GM23338 (cell line): ENCODE data around the gene CD2AP. TPM values are rescaled to one million over a fixed set of nuclear protein-coding genes. Genes with fewer than 3 reads are reported as not detected.

Source experiments
- ATAC-seq: fragments of 200-7000 bp; cut with Tn5 transposase; 3 replicates; pipeline ENCODE4 v1.9.1; 2020
- DNase-seq: peaks from one replicate; pipeline ENCODE4 v3.0.0-alpha.2; 2015; ENCODE audit warnings: low spot score
- H2AFZ ChIP-seq: fragments of 200-600 bp; sonication (generic); 2 replicates; pipeline ENCODE4 v1.8.0; 2016; ENCODE audit warnings: antibody characterized with exemption, mild to moderate bottlenecking, moderate library complexity
- H3F3A ChIP-seq: fragments of 200-600 bp; sonication (generic); replicated peaks from 2 replicates; pipeline ENCODE4 v1.8.0; 2017; ENCODE audit warnings: antibody characterized with exemption, mixed run types, low read depth
- H3K27ac ChIP-seq: fragments of 200-600 bp; sonication (generic); 2 replicates; pipeline ENCODE4 v1.6.1; 2016; ENCODE audit warnings: low read depth
- H3K27me3 ChIP-seq: fragments of 200-600 bp; sonication (generic); 2 replicates; pipeline ENCODE4 v1.8.0; 2016; ENCODE audit warnings: mild to moderate bottlenecking, mixed run types, moderate library complexity; ENCODE audit not compliant: insufficient read depth
- H3K36me3 ChIP-seq: fragments of 200-600 bp; sonication (generic); 2 replicates; pipeline ENCODE4 v1.8.0; 2016; ENCODE audit warnings: mild to moderate bottlenecking; ENCODE audit not compliant: insufficient read depth
- H3K4me1 ChIP-seq: fragments of 200-600 bp; sonication (generic); 2 replicates; pipeline ENCODE4 v1.8.0; 2016; ENCODE audit warnings: mild to moderate bottlenecking, moderate library complexity; ENCODE audit not compliant: insufficient read depth
- H3K4me2 ChIP-seq: fragments of 200-600 bp; sonication (generic); 2 replicates; pipeline ENCODE4 v1.7.1; 2017; ENCODE audit warnings: mixed run types
- H3K4me3 ChIP-seq: fragments of 200-600 bp; sonication (generic); 2 replicates; pipeline ENCODE4 v1.6.1; 2016; ENCODE audit warnings: mixed run types
- H3K79me2 ChIP-seq: fragments of 200-600 bp; sonication (generic); replicated peaks from 2 replicates; pipeline ENCODE4 v1.8.0; 2017; ENCODE audit warnings: mild to moderate bottlenecking; ENCODE audit not compliant: insufficient read depth
- H3K9me2 ChIP-seq: fragments of 200-600 bp; sonication (generic); 2 replicates; pipeline ENCODE4 v1.8.0; 2017; ENCODE audit not compliant: insufficient read depth
- H4K20me1 ChIP-seq: fragments of 200-600 bp; sonication (generic); replicated peaks from 2 replicates; pipeline ENCODE4 v1.8.0; 2017; ENCODE audit warnings: mild to moderate bottlenecking; ENCODE audit not compliant: insufficient read depth
- H3K27ac Mint-ChIP-seq: 2 replicates; pipeline ENCODE4 v1.8.0; 2020; ENCODE audit warnings: inconsistent platforms, mild to moderate bottlenecking, moderate library complexity, mixed read lengths
- H3K27me3 Mint-ChIP-seq: 3 replicates; pipeline ENCODE4 v1.8.0; 2022; ENCODE audit warnings: low read depth, mild to moderate bottlenecking, moderate library complexity, mixed read lengths, inconsistent platforms; ENCODE audit not compliant: insufficient read depth, poor library complexity
- H3K36me3 Mint-ChIP-seq: 3 replicates; pipeline ENCODE4 v1.8.0; 2021; ENCODE audit warnings: low read depth, mild to moderate bottlenecking, inconsistent platforms, moderate library complexity, mixed read lengths
- H3K4me1 Mint-ChIP-seq: 3 replicates; pipeline ENCODE4 v1.8.0; 2020; ENCODE audit warnings: mild to moderate bottlenecking, inconsistent platforms, mixed read lengths
- H3K4me3 Mint-ChIP-seq: 3 replicates; pipeline ENCODE4 v1.8.0; 2021; ENCODE audit warnings: moderate library complexity, mild to moderate bottlenecking, inconsistent platforms, mixed read lengths
- H3K9me3 Mint-ChIP-seq: 3 replicates; pipeline ENCODE4 v1.8.0; 2020; ENCODE audit warnings: moderate library complexity, mild to moderate bottlenecking, inconsistent platforms, mixed read lengths
- NANOG ChIP-seq: IDR thresholded peaks from 2 replicates; pipeline ENCODE4 v1.6.1; 2016; ENCODE audit warnings: antibody characterized with exemption, borderline replicate concordance
- POLR2AphosphoS5 ChIP-seq: IDR thresholded peaks from 2 replicates; pipeline ENCODE4 v1.6.1; 2016; ENCODE audit warnings: antibody characterized with exemption, low read depth
- STAT1 ChIP-seq: IDR thresholded peaks from one replicate; pipeline ENCODE4 v1.6.1; 2016; ENCODE audit warnings: antibody characterized with exemption; ENCODE audit not compliant: unreplicated experiment
- ZNF114 ChIP-seq: fragments of 250-450 bp; sonication (Bioruptor Pico); IDR thresholded peaks from 2 replicates; pipeline ENCODE4 v1.5.0; 2020; ENCODE audit warnings: mild to moderate bottlenecking, moderate library complexity
- polyA plus RNA-seq: library from polyadenylated mRNA; unstranded; fragments of >200 nt; fragmentation: Nextera tagmentation; extraction: Ambion mirVana; gene quantifications from 2 replicates; pipeline ENCODE4 v1.2.1, GENCODE V29; 2016
- total RNA-seq: library from RNA; depleted of rRNA; stranded (reverse); fragments of >200 nt; shearing (Covaris generic); gene quantifications from 2 replicates; pipeline ENCODE4 v1.2.3, GENCODE V29; 2014
- TF ChIP-seq, protein P1 (sequence below): IDR thresholded peaks from 2 replicates; pipeline ENCODE4 v1.6.1; 2016; ENCODE audit warnings: antibody characterized with exemption
- TF ChIP-seq, protein P2 (sequence below): IDR thresholded peaks from one replicate; pipeline ENCODE4 v1.6.1; 2018; ENCODE audit warnings: antibody characterized with exemption; ENCODE audit not compliant: unreplicated experiment
- TF ChIP-seq, protein P3 (sequence below), 2 experiments: fragments of 200-600 bp in 1 of 2; sonication (generic) in 1 of 2; conservative IDR thresholded peaks; 2 replicates each; pipeline versions ENCODE4 v1.5.1 to v1.6.1; 2016 to 2017; ENCODE audit warnings: antibody characterized with exemption in 2 of 2, low read depth in 2 of 2, mild to moderate bottlenecking in 2 of 2, moderate library complexity in 1 of 2
- TF ChIP-seq, protein P4 (sequence below): fragments of 250-450 bp; sonication (Bioruptor Pico); IDR thresholded peaks from 2 replicates; pipeline ENCODE4 v1.5.0; 2020; ENCODE audit warnings: mild to moderate bottlenecking, moderate library complexity

The CD2AP gene
- total and polyA plus RNA-seq, 2 experiments from 2014 or later = 38.0 to 93.2 TPM

DNA sequence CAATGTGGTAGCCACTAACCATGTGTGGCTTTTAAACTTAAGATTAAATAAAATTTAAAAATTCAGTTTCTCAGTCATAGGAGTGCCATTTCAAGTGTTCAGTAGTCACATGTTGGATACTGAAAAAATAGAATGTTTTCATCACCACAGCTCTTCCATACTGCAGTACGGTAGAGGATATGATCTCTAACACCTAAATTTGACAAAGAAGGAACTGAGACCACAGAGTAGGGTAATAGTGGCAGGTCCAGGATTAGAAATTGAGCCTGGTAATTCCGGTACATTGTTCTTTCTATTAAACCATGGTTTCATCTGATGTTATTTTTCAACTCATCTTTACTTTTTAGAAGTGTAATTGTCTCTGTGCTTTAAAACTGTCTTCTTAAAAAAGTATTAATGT lies 104.0 kb downstream of the CD2AP start:
- no peaks in the 10 kb centered on the region for H3K4me1 Mint-ChIP-seq
- H3K4me2 ChIP-seq = no peak overlapping the region
- no peaks in the 10 kb centered on the region for H3F3A ChIP-seq
- H3K27me3 Mint-ChIP-seq = no peaks in the 10 kb centered on the region
- H3K9me2 ChIP-seq = no peaks in the 10 kb centered on the region
- H3K36me3 Mint-ChIP-seq = peaks cover 60% of the 10 kb centered on the region
- TF ChIP-seq, protein P1, sequence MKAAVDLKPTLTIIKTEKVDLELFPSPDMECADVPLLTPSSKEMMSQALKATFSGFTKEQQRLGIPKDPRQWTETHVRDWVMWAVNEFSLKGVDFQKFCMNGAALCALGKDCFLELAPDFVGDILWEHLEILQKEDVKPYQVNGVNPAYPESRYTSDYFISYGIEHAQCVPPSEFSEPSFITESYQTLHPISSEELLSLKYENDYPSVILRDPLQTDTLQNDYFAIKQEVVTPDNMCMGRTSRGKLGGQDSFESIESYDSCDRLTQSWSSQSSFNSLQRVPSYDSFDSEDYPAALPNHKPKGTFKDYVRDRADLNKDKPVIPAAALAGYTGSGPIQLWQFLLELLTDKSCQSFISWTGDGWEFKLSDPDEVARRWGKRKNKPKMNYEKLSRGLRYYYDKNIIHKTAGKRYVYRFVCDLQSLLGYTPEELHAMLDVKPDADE = no peak
- TF ChIP-seq ZNF114 (CRISPR knock-in tag) (no peak), STAT1 (no peak), NANOG (no peak), POLR2AphosphoS5 (no peak)
- TF ChIP-seq, protein P2, sequence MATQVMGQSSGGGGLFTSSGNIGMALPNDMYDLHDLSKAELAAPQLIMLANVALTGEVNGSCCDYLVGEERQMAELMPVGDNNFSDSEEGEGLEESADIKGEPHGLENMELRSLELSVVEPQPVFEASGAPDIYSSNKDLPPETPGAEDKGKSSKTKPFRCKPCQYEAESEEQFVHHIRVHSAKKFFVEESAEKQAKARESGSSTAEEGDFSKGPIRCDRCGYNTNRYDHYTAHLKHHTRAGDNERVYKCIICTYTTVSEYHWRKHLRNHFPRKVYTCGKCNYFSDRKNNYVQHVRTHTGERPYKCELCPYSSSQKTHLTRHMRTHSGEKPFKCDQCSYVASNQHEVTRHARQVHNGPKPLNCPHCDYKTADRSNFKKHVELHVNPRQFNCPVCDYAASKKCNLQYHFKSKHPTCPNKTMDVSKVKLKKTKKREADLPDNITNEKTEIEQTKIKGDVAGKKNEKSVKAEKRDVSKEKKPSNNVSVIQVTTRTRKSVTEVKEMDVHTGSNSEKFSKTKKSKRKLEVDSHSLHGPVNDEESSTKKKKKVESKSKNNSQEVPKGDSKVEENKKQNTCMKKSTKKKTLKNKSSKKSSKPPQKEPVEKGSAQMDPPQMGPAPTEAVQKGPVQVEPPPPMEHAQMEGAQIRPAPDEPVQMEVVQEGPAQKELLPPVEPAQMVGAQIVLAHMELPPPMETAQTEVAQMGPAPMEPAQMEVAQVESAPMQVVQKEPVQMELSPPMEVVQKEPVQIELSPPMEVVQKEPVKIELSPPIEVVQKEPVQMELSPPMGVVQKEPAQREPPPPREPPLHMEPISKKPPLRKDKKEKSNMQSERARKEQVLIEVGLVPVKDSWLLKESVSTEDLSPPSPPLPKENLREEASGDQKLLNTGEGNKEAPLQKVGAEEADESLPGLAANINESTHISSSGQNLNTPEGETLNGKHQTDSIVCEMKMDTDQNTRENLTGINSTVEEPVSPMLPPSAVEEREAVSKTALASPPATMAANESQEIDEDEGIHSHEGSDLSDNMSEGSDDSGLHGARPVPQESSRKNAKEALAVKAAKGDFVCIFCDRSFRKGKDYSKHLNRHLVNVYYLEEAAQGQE = no peak
- TF ChIP-seq, protein P3, sequence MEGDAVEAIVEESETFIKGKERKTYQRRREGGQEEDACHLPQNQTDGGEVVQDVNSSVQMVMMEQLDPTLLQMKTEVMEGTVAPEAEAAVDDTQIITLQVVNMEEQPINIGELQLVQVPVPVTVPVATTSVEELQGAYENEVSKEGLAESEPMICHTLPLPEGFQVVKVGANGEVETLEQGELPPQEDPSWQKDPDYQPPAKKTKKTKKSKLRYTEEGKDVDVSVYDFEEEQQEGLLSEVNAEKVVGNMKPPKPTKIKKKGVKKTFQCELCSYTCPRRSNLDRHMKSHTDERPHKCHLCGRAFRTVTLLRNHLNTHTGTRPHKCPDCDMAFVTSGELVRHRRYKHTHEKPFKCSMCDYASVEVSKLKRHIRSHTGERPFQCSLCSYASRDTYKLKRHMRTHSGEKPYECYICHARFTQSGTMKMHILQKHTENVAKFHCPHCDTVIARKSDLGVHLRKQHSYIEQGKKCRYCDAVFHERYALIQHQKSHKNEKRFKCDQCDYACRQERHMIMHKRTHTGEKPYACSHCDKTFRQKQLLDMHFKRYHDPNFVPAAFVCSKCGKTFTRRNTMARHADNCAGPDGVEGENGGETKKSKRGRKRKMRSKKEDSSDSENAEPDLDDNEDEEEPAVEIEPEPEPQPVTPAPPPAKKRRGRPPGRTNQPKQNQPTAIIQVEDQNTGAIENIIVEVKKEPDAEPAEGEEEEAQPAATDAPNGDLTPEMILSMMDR (conservative IDR thresholded peaks at IDR 0.05; ENCODE audit: low read depth in 2 of 2) = no peak
- TF ChIP-seq, protein P4, sequence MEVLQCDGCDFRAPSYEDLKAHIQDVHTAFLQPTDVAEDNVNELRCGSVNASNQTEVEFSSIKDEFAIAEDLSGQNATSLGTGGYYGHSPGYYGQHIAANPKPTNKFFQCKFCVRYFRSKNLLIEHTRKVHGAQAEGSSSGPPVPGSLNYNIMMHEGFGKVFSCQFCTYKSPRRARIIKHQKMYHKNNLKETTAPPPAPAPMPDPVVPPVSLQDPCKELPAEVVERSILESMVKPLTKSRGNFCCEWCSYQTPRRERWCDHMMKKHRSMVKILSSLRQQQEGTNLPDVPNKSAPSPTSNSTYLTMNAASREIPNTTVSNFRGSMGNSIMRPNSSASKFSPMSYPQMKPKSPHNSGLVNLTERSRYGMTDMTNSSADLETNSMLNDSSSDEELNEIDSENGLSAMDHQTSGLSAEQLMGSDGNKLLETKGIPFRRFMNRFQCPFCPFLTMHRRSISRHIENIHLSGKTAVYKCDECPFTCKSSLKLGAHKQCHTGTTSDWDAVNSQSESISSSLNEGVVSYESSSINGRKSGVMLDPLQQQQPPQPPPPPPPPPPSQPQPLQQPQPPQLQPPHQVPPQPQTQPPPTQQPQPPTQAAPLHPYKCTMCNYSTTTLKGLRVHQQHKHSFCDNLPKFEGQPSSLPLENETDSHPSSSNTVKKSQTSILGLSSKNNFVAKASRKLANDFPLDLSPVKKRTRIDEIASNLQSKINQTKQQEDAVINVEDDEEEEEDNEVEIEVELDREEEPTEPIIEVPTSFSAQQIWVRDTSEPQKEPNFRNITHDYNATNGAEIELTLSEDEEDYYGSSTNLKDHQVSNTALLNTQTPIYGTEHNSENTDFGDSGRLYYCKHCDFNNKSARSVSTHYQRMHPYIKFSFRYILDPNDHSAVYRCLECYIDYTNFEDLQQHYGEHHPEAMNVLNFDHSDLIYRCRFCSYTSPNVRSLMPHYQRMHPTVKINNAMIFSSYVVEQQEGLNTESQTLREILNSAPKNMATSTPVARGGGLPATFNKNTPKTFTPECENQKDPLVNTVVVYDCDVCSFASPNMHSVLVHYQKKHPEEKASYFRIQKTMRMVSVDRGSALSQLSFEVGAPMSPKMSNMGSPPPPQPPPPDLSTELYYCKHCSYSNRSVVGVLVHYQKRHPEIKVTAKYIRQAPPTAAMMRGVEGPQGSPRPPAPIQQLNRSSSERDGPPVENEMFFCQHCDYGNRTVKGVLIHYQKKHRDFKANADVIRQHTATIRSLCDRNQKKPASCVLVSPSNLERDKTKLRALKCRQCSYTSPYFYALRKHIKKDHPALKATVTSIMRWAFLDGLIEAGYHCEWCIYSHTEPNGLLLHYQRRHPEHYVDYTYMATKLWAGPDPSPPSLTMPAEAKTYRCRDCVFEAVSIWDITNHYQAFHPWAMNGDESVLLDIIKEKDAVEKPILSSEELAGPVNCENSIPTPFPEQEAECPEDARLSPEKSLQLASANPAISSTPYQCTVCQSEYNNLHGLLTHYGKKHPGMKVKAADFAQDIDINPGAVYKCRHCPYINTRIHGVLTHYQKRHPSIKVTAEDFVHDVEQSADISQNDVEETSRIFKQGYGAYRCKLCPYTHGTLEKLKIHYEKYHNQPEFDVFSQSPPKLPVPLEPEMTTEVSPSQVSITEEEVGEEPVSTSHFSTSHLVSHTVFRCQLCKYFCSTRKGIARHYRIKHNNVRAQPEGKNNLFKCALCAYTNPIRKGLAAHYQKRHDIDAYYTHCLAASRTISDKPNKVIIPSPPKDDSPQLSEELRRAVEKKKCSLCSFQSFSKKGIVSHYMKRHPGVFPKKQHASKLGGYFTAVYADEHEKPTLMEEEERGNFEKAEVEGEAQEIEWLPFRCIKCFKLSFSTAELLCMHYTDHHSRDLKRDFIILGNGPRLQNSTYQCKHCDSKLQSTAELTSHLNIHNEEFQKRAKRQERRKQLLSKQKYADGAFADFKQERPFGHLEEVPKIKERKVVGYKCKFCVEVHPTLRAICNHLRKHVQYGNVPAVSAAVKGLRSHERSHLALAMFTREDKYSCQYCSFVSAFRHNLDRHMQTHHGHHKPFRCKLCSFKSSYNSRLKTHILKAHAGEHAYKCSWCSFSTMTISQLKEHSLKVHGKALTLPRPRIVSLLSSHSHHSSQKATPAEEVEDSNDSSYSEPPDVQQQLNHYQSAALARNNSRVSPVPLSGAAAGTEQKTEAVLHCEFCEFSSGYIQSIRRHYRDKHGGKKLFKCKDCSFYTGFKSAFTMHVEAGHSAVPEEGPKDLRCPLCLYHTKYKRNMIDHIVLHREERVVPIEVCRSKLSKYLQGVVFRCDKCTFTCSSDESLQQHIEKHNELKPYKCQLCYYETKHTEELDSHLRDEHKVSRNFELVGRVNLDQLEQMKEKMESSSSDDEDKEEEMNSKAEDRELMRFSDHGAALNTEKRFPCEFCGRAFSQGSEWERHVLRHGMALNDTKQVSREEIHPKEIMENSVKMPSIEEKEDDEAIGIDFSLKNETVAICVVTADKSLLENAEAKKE (CRISPR knock-in tag) = no peak
- no peak overlapping the region for H3K4me3 ChIP-seq
- no peaks in the 10 kb centered on the region for H3K4me1 ChIP-seq
- DNase-seq (no peak), ATAC-seq (no peak)
- H3K27ac Mint-ChIP-seq = no peak overlapping the region
- H4K20me1 ChIP-seq = no peaks in the 10 kb centered on the region; the same call in 1 of the 2 replicates
- no peaks in the 10 kb centered on the region for H3K9me3 Mint-ChIP-seq
- H3K4me3 Mint-ChIP-seq = no peak overlapping the region
- H3K79me2 ChIP-seq = no peaks in the 10 kb centered on the region
- no peak overlapping the region for H3K27ac ChIP-seq
- H3K27me3 ChIP-seq = no peaks in the 10 kb centered on the region
- H2AFZ ChIP-seq = no peak overlapping the region
- peaks cover 9% of the 10 kb centered on the region; the same call in 1 of the 2 replicates for H3K36me3 ChIP-seq
